ENCODE measurements around the gene ARHGEF3. TPM values are rescaled to one million over a fixed set of nuclear protein-coding genes. Genes with fewer than 3 reads are reported as not detected.
"Not testable (repeated sequence)": the region's sequence is repeated elsewhere in the genome, so short reads cannot be mapped to it uniquely, and the experiment has no call there.

The ARHGEF3 gene
- total RNA-seq, 1 donor from 2014 or later: 6.9 TPM

GRCh38 chr3:56704706-56705105 is 97.0 kb downstream of the ARHGEF3 start:
- Mint-ChIP-seq H3K4me3 (ENCODE audit: unreplicated experiment) (no peak overlapping the region), H3K36me3 (ENCODE audit: low read depth) (peaks cover 3% of the 10 kb centered on the region), H3K27ac (ENCODE audit: unreplicated experiment) (no peak overlapping the region), H3K9me3 (ENCODE audit: low read depth) (peaks cover 11% of the 10 kb centered on the region), H3K4me1 (ENCODE audit: low read depth) (no peaks in the 10 kb centered on the region), H3K27me3 (ENCODE audit: low read depth) (peaks cover 11% of the 10 kb centered on the region)
- TF ChIP-seq, protein P1, sequence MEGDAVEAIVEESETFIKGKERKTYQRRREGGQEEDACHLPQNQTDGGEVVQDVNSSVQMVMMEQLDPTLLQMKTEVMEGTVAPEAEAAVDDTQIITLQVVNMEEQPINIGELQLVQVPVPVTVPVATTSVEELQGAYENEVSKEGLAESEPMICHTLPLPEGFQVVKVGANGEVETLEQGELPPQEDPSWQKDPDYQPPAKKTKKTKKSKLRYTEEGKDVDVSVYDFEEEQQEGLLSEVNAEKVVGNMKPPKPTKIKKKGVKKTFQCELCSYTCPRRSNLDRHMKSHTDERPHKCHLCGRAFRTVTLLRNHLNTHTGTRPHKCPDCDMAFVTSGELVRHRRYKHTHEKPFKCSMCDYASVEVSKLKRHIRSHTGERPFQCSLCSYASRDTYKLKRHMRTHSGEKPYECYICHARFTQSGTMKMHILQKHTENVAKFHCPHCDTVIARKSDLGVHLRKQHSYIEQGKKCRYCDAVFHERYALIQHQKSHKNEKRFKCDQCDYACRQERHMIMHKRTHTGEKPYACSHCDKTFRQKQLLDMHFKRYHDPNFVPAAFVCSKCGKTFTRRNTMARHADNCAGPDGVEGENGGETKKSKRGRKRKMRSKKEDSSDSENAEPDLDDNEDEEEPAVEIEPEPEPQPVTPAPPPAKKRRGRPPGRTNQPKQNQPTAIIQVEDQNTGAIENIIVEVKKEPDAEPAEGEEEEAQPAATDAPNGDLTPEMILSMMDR (IDR thresholded peaks at IDR 0.05): no peak
- no peak for DNase-seq (ENCODE audit: low spot score)

DNA sequence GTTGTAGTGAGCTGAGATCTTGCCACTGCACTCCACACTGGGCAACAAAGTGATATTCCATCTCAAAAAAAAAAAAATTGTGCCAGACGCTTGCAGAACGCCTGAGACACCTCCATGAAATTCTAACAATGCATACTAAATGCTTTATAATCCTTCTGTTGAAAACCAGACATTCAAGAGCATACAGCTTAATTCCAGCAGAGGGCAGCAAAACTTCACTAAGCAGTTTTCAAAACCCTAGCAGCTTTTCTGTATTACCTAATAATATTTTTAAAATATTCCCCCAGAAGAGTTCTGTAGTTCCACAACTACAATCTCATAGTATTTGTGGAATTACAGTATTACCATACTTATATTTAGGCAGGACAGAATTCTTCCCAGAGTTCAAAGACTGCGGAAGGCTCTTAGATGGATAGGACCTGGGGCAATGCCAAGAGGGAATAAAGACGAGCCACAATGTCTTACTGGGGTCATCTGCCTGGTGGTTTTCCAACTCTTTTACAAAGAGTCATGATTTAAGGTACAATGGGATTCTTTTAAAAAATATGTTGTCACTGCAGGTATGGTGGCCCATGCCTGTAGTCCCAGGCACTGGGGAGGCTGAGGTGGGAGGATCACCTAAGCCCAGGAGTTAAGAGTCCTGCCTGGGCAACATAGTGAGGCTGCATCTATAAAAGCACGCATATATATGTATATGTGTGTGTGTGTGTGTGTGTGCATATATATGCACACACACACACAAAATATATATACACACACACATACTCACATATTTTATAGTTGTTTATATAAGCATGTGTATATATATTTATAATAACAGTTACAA is 99.0 kb downstream of the ARHGEF3 start:
- H3K27me3 Mint-ChIP-seq (ENCODE audit: low read depth): peaks cover 11% of the 10 kb centered on the region
- H3K4me3 Mint-ChIP-seq (ENCODE audit: unreplicated experiment): no peak overlapping the region
- H3K36me3 Mint-ChIP-seq (ENCODE audit: low read depth): peaks cover 3% of the 10 kb centered on the region
- no peak overlapping the region for H3K27ac Mint-ChIP-seq (ENCODE audit: unreplicated experiment)
- no peaks in the 10 kb centered on the region for H3K4me1 Mint-ChIP-seq (ENCODE audit: low read depth)
- DNase-seq (ENCODE audit: low spot score): no peak
- TF ChIP-seq, protein P1 (IDR thresholded peaks at IDR 0.05): peak; percentile 95
- peaks cover 11% of the 10 kb centered on the region for H3K9me3 Mint-ChIP-seq (ENCODE audit: low read depth)

DNA sequence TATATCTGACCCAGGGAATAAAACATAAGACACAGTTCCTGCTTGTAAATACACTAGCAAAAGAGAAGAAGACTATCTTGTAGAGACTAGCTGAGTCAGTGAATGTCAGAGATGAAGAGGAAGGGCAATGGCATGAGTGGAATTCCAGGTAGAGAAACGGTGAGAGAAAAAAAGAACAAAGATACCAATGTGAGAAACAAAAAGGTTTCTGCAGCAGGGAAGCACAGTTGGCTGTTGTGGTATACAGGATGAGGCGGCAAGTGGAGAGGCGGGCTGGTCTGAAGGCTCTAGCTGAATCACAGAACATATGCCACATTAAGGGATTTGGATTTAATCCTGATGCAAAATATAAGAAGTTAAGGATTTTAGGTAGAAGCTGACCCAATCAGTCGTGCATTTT is 101.6 kb downstream of the ARHGEF3 start:
- TF ChIP-seq, protein P1 (IDR thresholded peaks at IDR 0.05): no peak
- H3K27ac Mint-ChIP-seq (ENCODE audit: unreplicated experiment): no peak overlapping the region

GRCh38 chr3:56694867-56695683 is 106.7 kb downstream of the ARHGEF3 start:
- Mint-ChIP-seq H3K36me3 (ENCODE audit: low read depth) (no peaks in the 10 kb centered on the region), H3K27me3 (ENCODE audit: low read depth) (peaks cover 2% of the 10 kb centered on the region), H3K9me3 (ENCODE audit: low read depth) (no peaks in the 10 kb centered on the region), H3K27ac (ENCODE audit: unreplicated experiment) (no peak overlapping the region), H3K4me3 (ENCODE audit: unreplicated experiment) (no peak overlapping the region), H3K4me1 (ENCODE audit: low read depth) (no peaks in the 10 kb centered on the region)
- DNase-seq (ENCODE audit: low spot score): no peak
- TF ChIP-seq, protein P1 (IDR thresholded peaks at IDR 0.05): no peak

More for the DNA sequence above, 101.6 kb downstream of the ARHGEF3 start:
- no peaks in the 10 kb centered on the region for H3K36me3 Mint-ChIP-seq (ENCODE audit: low read depth)
- H3K9me3 Mint-ChIP-seq (ENCODE audit: low read depth): no peaks in the 10 kb centered on the region
- H3K4me1 Mint-ChIP-seq (ENCODE audit: low read depth): no peaks in the 10 kb centered on the region
- DNase-seq (ENCODE audit: low spot score): no peak
- H3K27me3 Mint-ChIP-seq (ENCODE audit: low read depth): peaks cover 11% of the 10 kb centered on the region
- H3K4me3 Mint-ChIP-seq (ENCODE audit: unreplicated experiment): no peak overlapping the region

GRCh38 chr3:56693750-56694149 is 108.0 kb downstream of the ARHGEF3 start:
- Mint-ChIP-seq H3K36me3 (ENCODE audit: low read depth) (no peaks in the 10 kb centered on the region), H3K27ac (ENCODE audit: unreplicated experiment) (no peak overlapping the region)
- TF ChIP-seq, protein P1 (IDR thresholded peaks at IDR 0.05): no peak

GRCh38 chr3:56692520-56693433 is 109.0 kb downstream of the ARHGEF3 start:
- not testable (repeated sequence) for H3K9me3 Mint-ChIP-seq (ENCODE audit: low read depth); H3K27ac Mint-ChIP-seq (ENCODE audit: unreplicated experiment); H3K36me3 Mint-ChIP-seq (ENCODE audit: low read depth); DNase-seq (ENCODE audit: low spot score); H3K4me1 Mint-ChIP-seq (ENCODE audit: low read depth); H3K27me3 Mint-ChIP-seq (ENCODE audit: low read depth); H3K4me3 Mint-ChIP-seq (ENCODE audit: unreplicated experiment)

More at GRCh38 chr3:56693750-56694149, 108.0 kb downstream of the ARHGEF3 start:
- no peak for DNase-seq (ENCODE audit: low spot score)
- H3K9me3 Mint-ChIP-seq (ENCODE audit: low read depth): no peaks in the 10 kb centered on the region
- H3K27me3 Mint-ChIP-seq (ENCODE audit: low read depth): no peaks in the 10 kb centered on the region
- no peak overlapping the region for H3K4me3 Mint-ChIP-seq (ENCODE audit: unreplicated experiment)
- H3K4me1 Mint-ChIP-seq (ENCODE audit: low read depth): no peaks in the 10 kb centered on the region

GRCh38 chr3:56692001-56692365 is 109.8 kb downstream of the ARHGEF3 start:
- H3K4me1 Mint-ChIP-seq (ENCODE audit: low read depth); H3K27me3 Mint-ChIP-seq (ENCODE audit: low read depth); DNase-seq (ENCODE audit: low spot score); H3K9me3 Mint-ChIP-seq (ENCODE audit: low read depth); H3K36me3 Mint-ChIP-seq (ENCODE audit: low read depth); H3K27ac Mint-ChIP-seq (ENCODE audit: unreplicated experiment); H3K4me3 Mint-ChIP-seq (ENCODE audit: unreplicated experiment): not testable (repeated sequence)
